Measurements from ENCODE around the gene DPCD.

Gene DPCD

DNA sequence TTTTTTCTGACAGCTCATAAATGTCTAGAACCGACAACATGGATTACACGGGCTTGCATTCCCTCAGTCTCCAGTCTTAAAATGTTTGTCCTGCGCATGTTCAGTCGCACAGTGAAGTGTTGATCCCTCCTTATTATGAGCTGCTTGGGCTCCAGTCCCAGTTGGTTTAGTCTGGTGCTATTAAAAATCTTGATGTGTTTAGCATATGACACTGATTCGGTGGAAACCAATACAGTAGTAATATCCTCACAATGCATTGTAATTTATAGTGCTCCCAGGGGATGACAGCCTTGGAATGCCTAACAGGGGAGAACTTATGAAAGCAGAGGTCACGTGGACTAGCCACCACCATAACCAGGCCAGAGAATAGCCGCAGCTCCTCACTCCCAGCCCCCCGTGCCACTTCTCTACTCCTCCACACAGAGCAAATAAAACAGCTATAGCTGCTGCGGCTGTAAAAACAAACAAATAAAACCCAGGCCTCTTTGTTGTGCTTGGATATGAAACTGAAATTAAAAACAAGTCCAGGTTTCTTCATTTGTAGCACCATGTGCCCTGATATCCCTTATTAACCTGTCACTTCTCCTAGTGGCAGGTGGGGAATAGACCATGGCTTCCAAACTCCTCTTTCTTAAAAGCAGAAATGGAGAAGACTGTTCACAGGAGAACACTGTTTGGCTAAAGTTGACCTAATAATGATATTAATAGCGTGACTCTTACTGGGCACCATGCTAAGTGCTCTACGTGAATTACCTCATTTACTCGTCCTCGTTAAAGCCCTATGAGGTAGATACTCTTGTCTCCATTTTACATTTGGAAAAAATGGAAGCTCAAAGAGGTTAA, 7.7 kb downstream of the DPCD start:
- TF ChIP-seq CTCF (IDR thresholded peaks at IDR 0.05; ENCODE audit: borderline replicate concordance, insufficient read depth, low read depth, low read length), result no peak
- no peak overlapping the region for H3K4me3 ChIP-seq (ENCODE audit: low read depth, low read length)

DNA sequence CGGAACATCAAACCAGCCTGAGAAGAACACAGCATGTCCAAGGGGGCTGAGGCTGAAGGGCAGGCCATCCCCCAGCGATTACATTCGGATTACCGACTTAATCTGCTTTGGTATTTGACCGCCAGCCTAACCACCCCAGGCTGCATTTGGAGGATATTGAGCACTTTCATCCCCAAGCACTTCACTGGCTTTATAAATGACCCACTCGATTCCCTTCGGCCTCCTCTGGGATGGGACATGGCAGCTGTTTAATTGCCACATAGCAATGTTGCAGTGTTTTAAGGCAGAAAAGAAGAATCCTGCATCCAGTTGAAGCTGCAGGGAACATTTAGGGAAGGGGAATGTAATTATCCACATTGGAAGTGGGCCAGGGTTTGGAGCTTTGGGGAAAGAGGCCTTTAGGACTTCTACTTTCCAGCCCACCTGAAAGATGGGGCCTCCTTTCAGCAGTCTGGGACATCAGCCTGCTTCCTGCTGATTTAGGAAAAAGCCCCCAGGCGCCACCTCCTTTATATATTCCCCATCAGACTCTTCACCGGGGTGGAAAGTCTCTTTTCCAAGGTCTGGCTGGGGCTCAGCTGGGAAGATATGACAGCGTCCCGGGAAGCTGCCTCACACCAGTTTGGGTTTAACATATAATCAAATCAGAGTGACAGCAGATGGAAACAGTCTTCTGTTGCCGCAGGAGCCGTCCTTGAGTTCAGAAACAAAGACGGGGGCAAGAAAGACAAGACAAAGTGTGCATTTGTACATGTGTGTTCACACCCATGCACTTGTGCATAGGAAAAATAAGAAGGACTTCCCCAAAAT, 9.2 kb downstream of the DPCD start:
- H3K4me3 ChIP-seq (ENCODE audit: low read depth, low read length), result no peak overlapping the region

DNA sequence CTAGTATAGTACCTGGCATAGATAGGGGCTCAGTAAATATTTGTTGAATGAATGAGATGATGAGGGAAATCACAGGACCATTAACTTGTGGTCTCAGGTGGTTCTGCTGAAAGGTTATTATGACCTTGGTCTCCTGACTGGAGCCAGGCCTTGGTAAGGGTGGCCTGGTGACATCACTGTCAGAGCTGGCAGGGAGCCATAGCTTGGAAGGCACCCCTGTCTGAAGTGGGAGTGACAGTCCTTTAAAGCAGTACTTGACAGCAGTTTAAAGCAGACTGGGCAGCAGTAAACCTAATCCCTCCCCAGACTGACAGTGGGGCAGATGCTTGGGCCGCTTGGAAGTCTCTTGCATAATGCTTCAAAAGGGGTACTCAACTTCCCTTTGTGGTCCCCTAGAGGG, 13.4 kb downstream of the DPCD start:
- no peak for TF ChIP-seq CTCF (IDR thresholded peaks at IDR 0.05; ENCODE audit: borderline replicate concordance, insufficient read depth, low read depth, low read length)
- H3K4me3 ChIP-seq (ENCODE audit: low read depth, low read length), result no peak overlapping the region

More for the DNA sequence above, 9.2 kb downstream of the DPCD start:
- no peak for TF ChIP-seq CTCF (IDR thresholded peaks at IDR 0.05; ENCODE audit: borderline replicate concordance, insufficient read depth, low read depth, low read length)

DNA sequence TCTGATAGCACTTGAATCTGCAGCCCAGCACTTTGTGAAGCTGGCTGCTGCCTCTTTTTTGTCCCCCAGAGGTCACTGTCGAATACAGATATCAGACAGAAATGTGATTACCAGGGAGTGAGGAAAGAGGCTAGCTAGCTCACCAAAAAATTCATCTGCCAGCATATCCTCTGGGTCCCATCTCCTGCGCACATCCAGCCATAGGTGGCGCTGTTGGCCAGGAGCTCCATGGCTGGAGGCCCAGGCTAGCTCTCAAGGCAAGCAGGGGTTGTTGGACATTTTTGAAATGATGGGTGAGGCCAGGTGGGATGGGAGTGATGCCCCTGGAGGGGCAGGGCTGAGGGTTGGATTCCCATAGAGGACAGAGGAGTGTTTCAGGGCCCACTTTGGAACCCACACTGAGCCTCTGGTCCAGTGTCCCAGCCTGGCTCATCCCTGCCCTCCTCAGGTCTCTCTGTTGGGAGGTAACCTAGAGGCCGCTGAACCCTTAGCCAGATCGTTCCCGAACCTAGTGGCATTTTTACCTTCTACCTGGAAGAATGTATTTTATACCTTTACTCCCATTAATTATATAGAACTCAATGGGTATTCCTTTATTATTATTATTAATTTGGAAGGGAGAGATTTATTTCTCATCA, 14.8 kb downstream of the DPCD start:
- peak; percentile 77 for TF ChIP-seq CTCF (IDR thresholded peaks at IDR 0.05; ENCODE audit: borderline replicate concordance, insufficient read depth, low read depth, low read length)
- no peak overlapping the region for H3K4me3 ChIP-seq (ENCODE audit: low read depth, low read length)

DNA sequence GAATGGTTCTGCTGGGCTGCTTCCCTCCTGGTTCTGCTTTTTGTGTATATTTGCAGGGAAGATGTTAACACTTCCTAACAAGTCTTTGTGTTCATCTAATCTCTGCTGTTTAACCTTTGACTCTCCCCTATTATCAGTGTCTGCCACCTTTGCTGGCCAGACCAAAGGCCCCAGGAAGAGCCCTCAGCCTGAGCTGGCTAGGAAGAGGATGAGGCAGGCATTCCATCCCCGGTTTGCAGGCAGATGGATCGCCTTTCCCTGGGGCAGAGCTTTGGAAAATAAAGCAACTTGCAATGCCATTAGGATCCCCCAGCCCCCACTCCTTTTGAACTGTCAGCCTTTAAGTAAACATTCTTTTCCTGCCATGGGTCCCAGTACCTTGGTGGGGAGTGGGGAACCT, 19.0 kb downstream of the DPCD start:
- no peak for TF ChIP-seq CTCF (IDR thresholded peaks at IDR 0.05; ENCODE audit: borderline replicate concordance, insufficient read depth, low read depth, low read length)
- H3K4me3 ChIP-seq (ENCODE audit: low read depth, low read length), result no peak overlapping the region

DNA sequence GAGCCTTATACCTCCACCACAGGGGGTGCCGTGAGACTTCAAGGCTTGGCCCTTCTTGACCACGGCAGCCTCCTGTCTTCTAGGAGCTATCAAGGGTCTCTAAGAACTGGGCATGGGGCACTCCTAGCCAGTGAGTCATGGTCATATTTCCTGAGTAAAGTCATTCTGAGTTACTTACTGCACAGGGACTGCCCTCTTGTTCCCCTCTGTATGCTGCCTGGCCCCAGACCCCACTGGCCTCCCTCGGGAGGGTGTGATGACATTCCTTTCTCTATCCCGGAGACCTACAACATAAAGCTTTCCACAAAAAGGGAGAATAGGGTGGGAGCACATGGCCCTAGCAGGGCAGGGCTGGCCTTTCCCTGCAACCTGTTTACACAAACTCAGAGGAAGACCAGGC, 21.4 kb downstream of the DPCD start:
- no peak for TF ChIP-seq CTCF (IDR thresholded peaks at IDR 0.05; ENCODE audit: borderline replicate concordance, insufficient read depth, low read depth, low read length)
- no peak overlapping the region for H3K4me3 ChIP-seq (ENCODE audit: low read depth, low read length)

Data from GM12875 (cell line).